T-helper 17 cell (primary cell): ENCODE results near the gene HEATR9. TPM values are rescaled to one million over a fixed set of nuclear protein-coding genes. Genes with fewer than 3 reads are reported as not detected.

Experiments
- ATAC-seq: fragments of 150-1000 bp; cut with Tn5 transposase; 2 replicates; pipeline ENCODE4 v1.10.0; 2021; ENCODE audit warnings: mild to moderate bottlenecking, moderate library complexity
- DNase-seq, 3 donors: peaks; one replicate each; pipeline versions ENCODE4 v3.0.0 to v3.0.0-alpha.2; 2020 to 2021
- H3K9me3 ChIP-seq: one replicate; pipeline ENCODE4 v1.7.0; 2013; ENCODE audit warnings: low read length, mild to moderate bottlenecking; ENCODE audit not compliant: control insufficient read depth, poor library complexity, severe bottlenecking
- H3K27ac Mint-ChIP-seq: one replicate; pipeline ENCODE4 v1.8.0; 2022; ENCODE audit warnings: mild to moderate bottlenecking, moderate library complexity, mixed read lengths
- H3K27me3 Mint-ChIP-seq: one replicate; pipeline ENCODE4 v1.8.0; 2022; ENCODE audit warnings: mixed read lengths
- H3K36me3 Mint-ChIP-seq: one replicate; pipeline ENCODE4 v1.8.0; 2022; ENCODE audit warnings: low read depth, mixed read lengths
- H3K4me1 Mint-ChIP-seq: one replicate; pipeline ENCODE4 v1.8.0; 2022; ENCODE audit warnings: mild to moderate bottlenecking, mixed read lengths
- H3K4me3 Mint-ChIP-seq: one replicate; pipeline ENCODE4 v1.8.0; 2022; ENCODE audit warnings: mild to moderate bottlenecking, moderate library complexity, mixed read lengths
- total RNA-seq, 4 donors: library from RNA in 2 of 4; stranded (reverse) in 2 of 4; gene quantifications; one replicate each; pipeline ENCODE4 v1.2.3 and lab custom pipeline; 2022 to 2026

Gene HEATR9
- total RNA-seq, 2 donors from 2014 or later: 0.50 TPM; not detected in 1

- peaks cover 2% of the 10 kb centered on the region for H3K36me3 Mint-ChIP-seq
- H3K27me3 Mint-ChIP-seq: no peaks in the 10 kb centered on the region
- H3K4me1 Mint-ChIP-seq: peaks cover 13% of the 10 kb centered on the region
- peak overlapping the region; percentile 74 for H3K27ac Mint-ChIP-seq
- DNase-seq (no peak), ATAC-seq (no peak)
- H3K4me3 Mint-ChIP-seq: no peak overlapping the region
- no peaks in the 10 kb centered on the region for H3K9me3 ChIP-seq
These were observed 2.2 kb downstream of the HEATR9 start for GRCh38 chr17:35866341-35866950.

GRCh38 chr17:35865412-35866340 lies 3.0 kb downstream of the HEATR9 start:
- ATAC-seq: no peak
- Mint-ChIP-seq H3K27me3 (no peaks in the 10 kb centered on the region), H3K27ac (peak overlapping the region; percentile 74), H3K36me3 (peaks cover 3% of the 10 kb centered on the region), H3K4me1 (peaks cover 13% of the 10 kb centered on the region), H3K4me3 (no peak overlapping the region)
- no peak for DNase-seq
- H3K9me3 ChIP-seq: no peaks in the 10 kb centered on the region

- no peak for ATAC-seq
- Mint-ChIP-seq H3K36me3 (peaks cover 3% of the 10 kb centered on the region), H3K4me3 (no peak overlapping the region), H3K27ac (peak overlapping the region; percentile 14), H3K27me3 (no peaks in the 10 kb centered on the region), H3K4me1 (peaks cover 11% of the 10 kb centered on the region)
- H3K9me3 ChIP-seq: no peaks in the 10 kb centered on the region
- DNase-seq: no peak
These were observed 3.8 kb downstream of the HEATR9 start for GRCh38 chr17:35864853-35865252.

GRCh38 chr17:35856603-35857002 lies 12.1 kb downstream of the HEATR9 start:
- H3K36me3 Mint-ChIP-seq: peaks cover 16% of the 10 kb centered on the region
- no peaks in the 10 kb centered on the region for H3K27me3 Mint-ChIP-seq
- DNase-seq (no peak), ATAC-seq (no peak)
- no peaks in the 10 kb centered on the region for H3K9me3 ChIP-seq
- peak overlapping the region; percentile 61 for H3K27ac Mint-ChIP-seq
- peaks cover 26% of the 10 kb centered on the region for H3K4me1 Mint-ChIP-seq
- H3K4me3 Mint-ChIP-seq: no peak overlapping the region

GRCh38 chr17:35855965-35856364 lies 12.7 kb downstream of the HEATR9 start:
- peaks cover 19% of the 10 kb centered on the region for H3K36me3 Mint-ChIP-seq
- H3K4me1 Mint-ChIP-seq: peaks cover 31% of the 10 kb centered on the region
- no peak overlapping the region for H3K4me3 Mint-ChIP-seq
- DNase-seq (no peak), ATAC-seq (no peak)
- no peaks in the 10 kb centered on the region for H3K9me3 ChIP-seq
- H3K27ac Mint-ChIP-seq: no peak overlapping the region
- H3K27me3 Mint-ChIP-seq: no peaks in the 10 kb centered on the region

- peak in 1 of 3 donors; percentile 20 for DNase-seq
- H3K9me3 ChIP-seq: no peaks in the 10 kb centered on the region
- ATAC-seq: peak; percentile 57
- Mint-ChIP-seq H3K27ac (no peak overlapping the region), H3K27me3 (no peaks in the 10 kb centered on the region), H3K4me3 (peak overlapping the region; percentile 42), H3K4me1 (peaks cover 28% of the 10 kb centered on the region), H3K36me3 (peaks cover 23% of the 10 kb centered on the region)
These were observed 19.0 kb downstream of the HEATR9 start for GRCh38 chr17:35849469-35850348.

- Mint-ChIP-seq H3K4me1 (peaks cover 26% of the 10 kb centered on the region), H3K4me3 (no peak overlapping the region), H3K36me3 (peaks cover 33% of the 10 kb centered on the region), H3K27me3 (no peaks in the 10 kb centered on the region), H3K27ac (peak overlapping the region; percentile 59)
- ATAC-seq (no peak), DNase-seq (no peak)
- no peaks in the 10 kb centered on the region for H3K9me3 ChIP-seq
These were observed 20.9 kb downstream of the HEATR9 start for GRCh38 chr17:35847633-35848373.

- H3K9me3 ChIP-seq: no peaks in the 10 kb centered on the region
- Mint-ChIP-seq H3K36me3 (peaks cover 33% of the 10 kb centered on the region), H3K4me3 (no peak overlapping the region), H3K27me3 (no peaks in the 10 kb centered on the region), H3K4me1 (peaks cover 26% of the 10 kb centered on the region), H3K27ac (peak overlapping the region; percentile 59)
- ATAC-seq (no peak), DNase-seq (no peak)
These were observed 21.7 kb downstream of the HEATR9 start for GRCh38 chr17:35847006-35847405.

- Mint-ChIP-seq H3K4me1 (peaks cover 22% of the 10 kb centered on the region), H3K27me3 (no peaks in the 10 kb centered on the region), H3K36me3 (peaks cover 29% of the 10 kb centered on the region), H3K27ac (no peak overlapping the region), H3K4me3 (no peak overlapping the region)
- ATAC-seq: no peak
- no peak for DNase-seq
- H3K9me3 ChIP-seq: no peaks in the 10 kb centered on the region
These were observed 22.5 kb downstream of the HEATR9 start for GRCh38 chr17:35846055-35846809.

GRCh38 chr17:35844547-35844946 lies 24.1 kb downstream of the HEATR9 start:
- ATAC-seq (no peak), DNase-seq (no peak)
- Mint-ChIP-seq H3K4me1 (peaks cover 16% of the 10 kb centered on the region), H3K27ac (no peak overlapping the region), H3K36me3 (peaks cover 21% of the 10 kb centered on the region), H3K4me3 (no peak overlapping the region), H3K27me3 (no peaks in the 10 kb centered on the region)
- no peaks in the 10 kb centered on the region for H3K9me3 ChIP-seq

GRCh38 chr17:35843698-35844097 lies 25.0 kb downstream of the HEATR9 start:
- H3K9me3 ChIP-seq: no peaks in the 10 kb centered on the region
- H3K4me3 Mint-ChIP-seq: no peak overlapping the region
- H3K36me3 Mint-ChIP-seq: peaks cover 21% of the 10 kb centered on the region
- H3K27ac Mint-ChIP-seq: no peak overlapping the region
- no peak for ATAC-seq
- H3K27me3 Mint-ChIP-seq: no peaks in the 10 kb centered on the region
- peaks cover 15% of the 10 kb centered on the region for H3K4me1 Mint-ChIP-seq
- no peak for DNase-seq

- no peak overlapping the region for H3K27ac Mint-ChIP-seq
These were observed 26.5 kb downstream of the HEATR9 start for GRCh38 chr17:35842239-35842638.

More at GRCh38 chr17:35842239-35842638, 26.5 kb downstream of the HEATR9 start:
- Mint-ChIP-seq H3K36me3 (peaks cover 13% of the 10 kb centered on the region), H3K4me1 (peaks cover 7% of the 10 kb centered on the region), H3K4me3 (no peak overlapping the region), H3K27me3 (no peaks in the 10 kb centered on the region)
- no peaks in the 10 kb centered on the region for H3K9me3 ChIP-seq
- ATAC-seq: no peak
- no peak for DNase-seq
